ENCODE data around the gene SOHLH1. TPM values are rescaled to one million over a fixed set of nuclear protein-coding genes. Genes with fewer than 3 reads are reported as not detected.

Gene SOHLH1
- total RNA-seq, 1 donor from 2014 or later, result not detected

DNA sequence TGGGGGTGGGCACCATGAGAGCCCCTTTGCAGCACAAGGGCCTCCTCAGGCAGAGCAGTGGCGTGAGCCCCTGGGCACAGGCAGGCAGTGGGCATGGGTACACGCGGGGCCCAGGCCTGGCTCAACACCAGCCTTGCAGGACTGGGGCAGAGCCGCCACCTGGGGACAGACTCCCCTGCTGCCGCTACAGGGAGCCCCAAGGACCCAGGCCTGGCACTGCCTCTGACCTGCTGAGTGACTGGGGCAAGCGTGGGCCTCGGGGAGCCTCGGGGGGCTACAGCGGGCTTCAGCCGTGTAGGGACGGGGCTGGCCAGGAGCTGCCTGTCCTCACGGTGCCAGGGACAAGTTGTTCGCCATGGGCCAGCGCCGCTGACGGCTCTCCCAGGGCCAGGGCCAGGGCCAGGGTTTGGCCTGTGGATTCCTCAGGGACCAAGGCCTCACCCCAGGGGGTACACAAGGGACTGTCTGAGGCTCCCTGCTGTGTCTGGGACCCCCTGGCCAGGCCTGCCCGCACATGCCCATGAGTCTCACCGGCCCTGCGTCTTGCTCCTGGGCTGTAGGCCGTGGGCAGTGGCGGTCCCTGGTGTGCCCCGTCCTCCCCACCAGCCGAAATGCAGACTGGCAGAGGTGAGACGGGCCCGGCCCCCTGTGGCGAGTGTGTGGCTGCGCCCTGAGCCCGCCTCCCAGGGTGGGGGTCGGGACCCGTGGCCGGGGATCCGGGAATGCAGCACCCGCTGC lies 45.2 kb upstream of the SOHLH1 start:
- no peaks in the 10 kb centered on the region for H3K36me3 Mint-ChIP-seq
- no peak overlapping the region for H3K9ac ChIP-seq
- no peak overlapping the region for H3K4me2 ChIP-seq
- no peak overlapping the region for H2AFZ ChIP-seq (replicated peaks)
- peaks cover 3% of the 10 kb centered on the region for H3K27me3 Mint-ChIP-seq (ENCODE audit: insufficient read depth, low read depth)
- no peaks in the 10 kb centered on the region for H3K27me3 ChIP-seq
- H3K79me2 ChIP-seq (ENCODE audit: low read depth), result no peaks in the 10 kb centered on the region
- H3K36me3 ChIP-seq, result no peaks in the 10 kb centered on the region
- H3K4me1 ChIP-seq, result no peaks in the 10 kb centered on the region
- no peaks in the 10 kb centered on the region for H3K9me3 ChIP-seq (ENCODE audit: low read depth)
- H3K27ac ChIP-seq, result no peak overlapping the region
- no peaks in the 10 kb centered on the region for H3K4me1 Mint-ChIP-seq
- H3K4me3 ChIP-seq, result no peak overlapping the region
- H3K9me3 Mint-ChIP-seq, result no peaks in the 10 kb centered on the region
- H3F3A ChIP-seq (ENCODE audit: low read depth), result no peaks in the 10 kb centered on the region
- no peak overlapping the region for H3K27ac Mint-ChIP-seq
- TF ChIP-seq EZH2phosphoT487 (IDR thresholded peaks at IDR 0.05), result no peak
- TF ChIP-seq EZH2 (IDR thresholded peaks at IDR 0.05), result no peak
- no peak for TF ChIP-seq CTCF (IDR thresholded peaks at IDR 0.05)
- H4K20me1 ChIP-seq (ENCODE audit: low read depth), result no peaks in the 10 kb centered on the region
- no peak for DNase-seq (ENCODE audit: low spot score)
- H3K4me3 Mint-ChIP-seq, result no peak overlapping the region

GRCh38 chr9:135743546-135744332 lies 44.5 kb upstream of the SOHLH1 start:
- Mint-ChIP-seq H3K4me3 (no peak overlapping the region), H3K27me3 (ENCODE audit: insufficient read depth, low read depth) (peaks cover 3% of the 10 kb centered on the region)
- TF ChIP-seq EZH2phosphoT487 (IDR thresholded peaks at IDR 0.05) (no peak), CTCF (IDR thresholded peaks at IDR 0.05) (no peak), EZH2 (IDR thresholded peaks at IDR 0.05) (no peak)

GRCh38 chr9:135743021-135743420 lies 43.7 kb upstream of the SOHLH1 start:
- no peaks in the 10 kb centered on the region for H3K36me3 ChIP-seq
- H3K79me2 ChIP-seq (ENCODE audit: low read depth), result no peaks in the 10 kb centered on the region
- no peaks in the 10 kb centered on the region for H3K36me3 Mint-ChIP-seq
- no peak overlapping the region for H3K9ac ChIP-seq
- no peak overlapping the region for H3K4me3 Mint-ChIP-seq
- no peaks in the 10 kb centered on the region for H3K27me3 ChIP-seq
- H3K4me1 Mint-ChIP-seq, result no peaks in the 10 kb centered on the region
- no peaks in the 10 kb centered on the region for H3K9me3 Mint-ChIP-seq
- H3K9me3 ChIP-seq (ENCODE audit: low read depth), result no peaks in the 10 kb centered on the region
- H3K4me3 ChIP-seq, result no peak overlapping the region
- peaks cover 5% of the 10 kb centered on the region for H3K27me3 Mint-ChIP-seq (ENCODE audit: insufficient read depth, low read depth)
- no peaks in the 10 kb centered on the region for H3K4me1 ChIP-seq
- H3F3A ChIP-seq (ENCODE audit: low read depth), result no peaks in the 10 kb centered on the region
- TF ChIP-seq EZH2phosphoT487 (IDR thresholded peaks at IDR 0.05), result no peak
- TF ChIP-seq CTCF (IDR thresholded peaks at IDR 0.05), result no peak
- no peak for TF ChIP-seq EZH2 (IDR thresholded peaks at IDR 0.05)
- no peak overlapping the region for H3K4me2 ChIP-seq
- DNase-seq (ENCODE audit: low spot score), result no peak
- H2AFZ ChIP-seq (replicated peaks), result no peak overlapping the region
- no peaks in the 10 kb centered on the region for H4K20me1 ChIP-seq (ENCODE audit: low read depth)
- H3K27ac Mint-ChIP-seq, result no peak overlapping the region
- H3K27ac ChIP-seq, result no peak overlapping the region

More at GRCh38 chr9:135743546-135744332, 44.5 kb upstream of the SOHLH1 start:
- H4K20me1 ChIP-seq (ENCODE audit: low read depth), result no peaks in the 10 kb centered on the region
- no peak overlapping the region for H3K4me2 ChIP-seq
- no peak overlapping the region for H3K9ac ChIP-seq
- no peak for DNase-seq (ENCODE audit: low spot score)
- H3K9me3 ChIP-seq (ENCODE audit: low read depth), result no peaks in the 10 kb centered on the region
- H3K36me3 Mint-ChIP-seq, result no peaks in the 10 kb centered on the region
- no peaks in the 10 kb centered on the region for H3K36me3 ChIP-seq
- H3K27me3 ChIP-seq, result no peaks in the 10 kb centered on the region
- H3K4me1 ChIP-seq, result no peaks in the 10 kb centered on the region
- H3F3A ChIP-seq (ENCODE audit: low read depth), result no peaks in the 10 kb centered on the region
- no peaks in the 10 kb centered on the region for H3K9me3 Mint-ChIP-seq
- H3K27ac ChIP-seq, result no peak overlapping the region
- H3K4me1 Mint-ChIP-seq, result no peaks in the 10 kb centered on the region
- H3K79me2 ChIP-seq (ENCODE audit: low read depth), result no peaks in the 10 kb centered on the region
- H2AFZ ChIP-seq (replicated peaks), result no peak overlapping the region
- no peak overlapping the region for H3K27ac Mint-ChIP-seq
- H3K4me3 ChIP-seq, result no peak overlapping the region
